CD4-positive, alpha-beta T cell treated with Interleukin-4 for 1 hour (primary cell): Measurements from ENCODE around the gene TK1.
"Not testable (repeated sequence)": the region's sequence is repeated elsewhere in the genome, so short reads cannot be mapped to it uniquely, and the experiment has no call there.

ENCODE experiments used
- DNase-seq, 2 donors: peaks; one replicate each; pipeline ENCODE4 v3.0.0-alpha.2; 2020 to 2022

Gene TK1

DNA sequence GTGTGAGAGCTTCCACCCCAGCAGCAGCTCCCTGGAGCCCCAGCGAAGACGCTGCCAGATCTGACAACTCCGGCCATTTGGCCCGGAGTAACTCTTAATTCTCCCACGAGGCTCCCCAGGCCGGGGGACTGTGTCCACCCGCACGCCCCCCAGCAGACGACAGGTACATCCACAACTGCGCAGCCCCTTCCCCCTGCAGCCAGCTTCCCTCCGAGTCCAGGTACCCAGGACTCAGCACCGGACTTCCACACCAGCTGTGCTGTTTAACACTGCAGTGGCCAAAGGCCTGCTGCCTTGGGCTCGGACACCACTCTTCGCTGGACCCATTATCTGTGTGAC is 11.2 kb downstream of the TK1 start:
- no peak for DNase-seq

GRCh38 chr17:78174870-78175642 is 11.8 kb downstream of the TK1 start:
- no peak for DNase-seq

DNA sequence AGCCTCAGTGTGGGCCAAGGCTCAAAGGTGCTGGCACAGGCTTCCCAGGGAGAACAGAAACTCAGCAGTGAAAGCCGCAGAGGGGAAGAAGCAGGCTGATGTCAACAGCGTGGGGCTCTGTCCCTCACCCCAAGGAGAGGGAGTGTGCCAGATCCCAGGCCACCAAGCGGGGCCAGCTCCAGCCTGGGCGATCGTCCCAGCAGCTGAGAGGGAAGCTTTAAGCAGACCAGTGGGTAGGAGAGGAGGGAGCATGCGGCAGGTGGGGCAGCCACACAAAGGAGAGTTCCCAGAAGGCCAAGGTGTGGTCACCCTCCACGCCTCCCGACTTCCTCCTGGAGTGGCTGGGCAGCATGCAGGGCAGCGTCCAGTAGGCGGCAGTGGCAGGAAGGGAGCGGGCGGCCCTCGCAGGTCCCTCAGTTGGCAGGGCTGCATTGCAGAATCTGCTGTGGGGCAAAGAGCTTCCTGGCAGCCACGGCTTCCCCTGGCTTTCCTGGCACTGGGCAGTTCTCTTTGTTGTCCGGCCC is 12.4 kb downstream of the TK1 start:
- peak in 1 of 2 donors; percentile 54 for DNase-seq

- peak; percentile 42 to 51 for DNase-seq
Measured at GRCh38 chr17:78173097-78173715, 13.6 kb downstream of the TK1 start.

DNA sequence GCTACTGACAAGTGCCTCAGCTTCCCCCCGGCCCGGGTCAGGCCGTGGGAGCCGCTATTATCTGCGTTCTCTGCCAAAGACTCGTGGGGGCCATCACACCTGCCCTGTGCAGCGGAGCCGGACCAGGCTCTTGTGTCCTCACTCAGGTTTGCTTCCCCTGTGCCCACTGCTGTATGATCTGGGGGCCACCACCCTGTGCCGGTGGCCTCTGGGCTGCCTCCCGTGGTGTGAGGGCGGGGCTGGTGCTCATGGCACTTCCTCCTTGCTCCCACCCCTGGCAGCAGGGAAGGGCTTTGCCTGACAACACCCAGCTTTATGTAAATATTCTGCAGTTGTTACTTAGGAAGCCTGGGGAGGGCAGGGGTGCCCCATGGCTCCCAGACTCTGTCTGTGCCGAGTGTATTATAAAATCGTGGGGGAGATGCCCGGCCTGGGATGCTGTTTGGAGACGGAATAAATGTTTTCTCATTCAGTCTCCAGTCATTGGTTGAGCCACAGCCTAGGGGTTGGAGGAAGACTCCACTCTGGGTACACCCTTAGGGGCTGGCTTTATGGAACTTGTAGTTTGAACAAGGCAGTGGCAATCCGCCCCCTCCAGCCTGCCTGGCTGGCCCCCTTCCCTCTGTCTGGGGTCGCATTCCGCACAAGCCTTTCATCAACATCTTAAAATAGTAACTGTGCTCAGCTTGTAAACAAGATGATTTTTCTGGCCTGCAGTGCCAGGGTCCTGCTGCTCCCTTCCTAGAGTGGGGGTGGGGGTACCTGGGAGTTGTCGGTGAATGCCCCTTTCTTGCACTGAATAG is 14.4 kb downstream of the TK1 start:
- peak in 1 of 2 donors; percentile 58 for DNase-seq

DNA sequence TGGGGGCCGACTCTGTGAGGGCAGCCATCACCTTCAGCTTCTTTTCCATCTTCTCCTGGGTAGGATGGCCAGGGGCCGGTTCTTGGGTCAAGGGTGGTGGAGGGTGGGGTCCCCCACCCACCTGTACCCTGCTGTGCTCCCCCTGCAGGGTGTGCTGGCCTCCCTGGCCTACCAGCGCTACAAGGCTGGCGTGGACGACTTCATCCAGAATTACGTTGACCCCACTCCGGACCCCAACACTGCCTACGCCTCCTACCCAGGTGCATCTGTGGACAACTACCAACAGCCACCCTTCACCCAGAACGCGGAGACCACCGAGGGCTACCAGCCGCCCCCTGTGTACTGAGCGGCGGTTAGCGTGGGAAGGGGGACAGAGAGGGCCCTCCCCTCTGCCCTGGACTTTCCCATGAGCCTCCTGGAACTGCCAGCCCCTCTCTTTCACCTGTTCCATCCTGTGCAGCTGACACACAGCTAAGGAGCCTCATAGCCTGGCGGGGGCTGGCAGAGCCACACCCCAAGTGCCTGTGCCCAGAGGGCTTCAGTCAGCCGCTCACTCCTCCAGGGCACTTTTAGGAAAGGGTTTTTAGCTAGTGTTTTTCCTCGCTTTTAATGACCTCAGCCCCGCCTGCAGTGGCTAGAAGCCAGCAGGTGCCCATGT is 15.1 kb downstream of the TK1 start:
- not testable (repeated sequence) for DNase-seq

DNA sequence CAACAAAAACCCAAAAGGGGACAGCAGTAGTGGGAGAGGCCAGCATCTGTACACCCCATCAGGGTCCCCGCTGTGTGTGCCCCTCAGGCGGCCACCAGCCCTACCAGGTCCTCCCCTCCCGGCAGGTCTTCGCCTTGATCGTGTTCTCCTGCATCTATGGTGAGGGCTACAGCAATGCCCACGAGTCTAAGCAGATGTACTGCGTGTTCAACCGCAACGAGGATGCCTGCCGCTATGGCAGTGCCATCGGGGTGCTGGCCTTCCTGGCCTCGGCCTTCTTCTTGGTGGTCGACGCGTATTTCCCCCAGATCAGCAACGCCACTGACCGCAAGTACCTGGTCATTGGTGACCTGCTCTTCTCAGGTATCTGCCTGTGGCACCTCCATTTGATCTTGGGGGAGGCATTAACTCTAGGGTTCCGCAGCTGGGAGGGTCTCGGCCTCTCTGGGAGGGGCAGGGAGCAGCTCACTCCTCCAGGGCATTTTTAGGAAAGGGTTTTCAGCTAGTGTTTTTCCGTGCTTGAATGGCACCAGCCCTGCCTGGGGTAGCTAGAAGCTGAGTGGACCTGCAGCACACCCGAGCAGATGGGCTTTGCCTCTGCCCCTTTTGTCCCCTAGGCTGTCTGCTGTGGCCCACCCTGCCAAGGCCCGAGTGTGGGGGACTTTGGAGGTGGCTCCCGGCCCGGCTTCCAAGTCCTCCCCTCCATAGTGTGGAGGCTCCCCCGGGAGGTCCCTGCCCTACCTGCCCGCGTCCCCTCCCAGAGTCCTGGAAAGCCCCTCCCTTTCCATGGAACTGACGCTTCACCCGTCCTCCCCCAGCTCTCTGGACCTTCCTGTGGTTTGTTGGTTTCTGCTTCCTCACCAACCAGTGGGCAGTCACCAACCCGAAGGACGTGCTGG is 15.9 kb downstream of the TK1 start:
- DNase-seq = peak in 1 of 2 donors; percentile 48

GRCh38 chr17:78168903-78169793 is 17.7 kb downstream of the TK1 start:
- DNase-seq = peak; percentile 69 to 74

DNA sequence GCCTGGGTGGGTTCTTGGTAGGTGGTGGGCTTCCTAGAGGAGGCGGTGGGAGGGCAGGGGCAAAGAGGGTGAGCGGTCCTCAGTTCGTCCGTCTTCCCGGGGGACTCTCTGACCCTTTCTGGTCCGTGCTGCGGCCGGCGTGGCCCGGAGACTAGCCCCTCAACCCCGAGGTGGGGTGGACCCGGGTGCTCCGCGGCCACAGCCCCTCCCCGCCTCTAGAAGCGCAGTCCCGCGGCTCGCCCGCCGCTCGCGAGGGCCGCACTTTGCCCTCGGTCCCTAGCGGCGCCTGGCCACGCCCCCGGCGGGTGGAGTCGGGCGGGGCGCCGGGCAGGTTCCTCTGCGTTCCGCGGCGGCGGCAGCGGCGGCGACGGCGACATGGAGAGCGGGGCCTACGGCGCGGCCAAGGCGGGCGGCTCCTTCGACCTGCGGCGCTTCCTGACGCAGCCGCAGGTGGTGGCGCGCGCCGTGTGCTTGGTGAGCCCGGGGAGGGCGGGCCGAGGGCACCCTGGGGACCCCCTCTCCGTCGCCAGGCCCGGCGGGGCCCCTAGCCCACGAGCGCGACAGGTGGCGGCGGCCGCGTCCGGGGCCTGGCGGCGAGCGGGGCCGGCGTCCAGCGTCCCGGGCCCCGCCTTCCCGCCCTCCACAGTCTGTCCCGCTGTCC is 18.5 kb downstream of the TK1 start, which contains the start of gene SYNGR2:
SYNGR2 (plus strand) TSS at position 340 of the 661 bp plus-strand sequence; CDS start at position 376, 36 bp downstream.
- peak; percentile 85 to 87 for DNase-seq

- no peak for DNase-seq
Measured at GRCh38 chr17:78166416-78166815, 20.4 kb downstream of the TK1 start.

DNA sequence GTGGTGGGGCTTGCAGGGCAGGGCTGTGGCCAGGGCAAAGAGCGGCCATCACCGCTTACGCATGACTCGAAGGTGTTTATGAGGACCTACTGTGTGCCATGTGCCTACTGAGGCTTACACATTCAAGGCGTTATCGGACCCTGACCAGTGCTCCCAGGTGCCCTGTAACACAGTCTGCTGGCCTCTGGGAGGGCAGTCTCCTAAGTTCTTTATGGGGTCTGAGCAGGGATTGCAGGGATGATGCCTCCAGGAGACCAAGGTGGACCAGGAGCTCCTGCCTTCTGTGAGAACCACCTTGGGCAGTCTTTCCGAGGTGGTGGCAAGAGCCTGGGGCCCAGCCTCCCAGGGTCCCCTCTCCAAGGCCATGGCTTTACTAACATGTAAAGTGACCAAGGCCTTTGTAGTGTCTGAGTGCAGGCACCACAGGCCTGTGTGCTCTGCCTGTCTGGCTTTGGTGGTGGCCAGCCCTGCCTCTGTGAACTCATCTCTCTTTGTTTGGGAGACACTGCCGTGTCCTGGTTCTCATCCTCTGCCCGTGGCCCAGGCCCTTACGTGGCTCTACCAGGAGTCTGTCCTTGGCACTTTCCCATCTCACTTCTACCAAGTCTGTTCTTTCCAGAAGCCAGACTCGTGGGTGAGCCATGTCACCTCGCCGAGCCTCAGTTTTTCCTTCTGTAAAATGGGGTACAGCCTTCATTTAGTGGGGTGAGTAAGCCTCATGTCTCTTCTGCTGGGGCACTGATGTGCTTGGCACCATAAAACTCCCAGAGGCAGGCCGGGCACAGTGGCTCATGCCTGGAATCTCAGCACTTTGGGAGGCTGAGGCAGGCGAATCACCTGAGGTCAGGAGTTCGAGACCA is 21.9 kb downstream of the TK1 start:
- DNase-seq = no peak

DNA sequence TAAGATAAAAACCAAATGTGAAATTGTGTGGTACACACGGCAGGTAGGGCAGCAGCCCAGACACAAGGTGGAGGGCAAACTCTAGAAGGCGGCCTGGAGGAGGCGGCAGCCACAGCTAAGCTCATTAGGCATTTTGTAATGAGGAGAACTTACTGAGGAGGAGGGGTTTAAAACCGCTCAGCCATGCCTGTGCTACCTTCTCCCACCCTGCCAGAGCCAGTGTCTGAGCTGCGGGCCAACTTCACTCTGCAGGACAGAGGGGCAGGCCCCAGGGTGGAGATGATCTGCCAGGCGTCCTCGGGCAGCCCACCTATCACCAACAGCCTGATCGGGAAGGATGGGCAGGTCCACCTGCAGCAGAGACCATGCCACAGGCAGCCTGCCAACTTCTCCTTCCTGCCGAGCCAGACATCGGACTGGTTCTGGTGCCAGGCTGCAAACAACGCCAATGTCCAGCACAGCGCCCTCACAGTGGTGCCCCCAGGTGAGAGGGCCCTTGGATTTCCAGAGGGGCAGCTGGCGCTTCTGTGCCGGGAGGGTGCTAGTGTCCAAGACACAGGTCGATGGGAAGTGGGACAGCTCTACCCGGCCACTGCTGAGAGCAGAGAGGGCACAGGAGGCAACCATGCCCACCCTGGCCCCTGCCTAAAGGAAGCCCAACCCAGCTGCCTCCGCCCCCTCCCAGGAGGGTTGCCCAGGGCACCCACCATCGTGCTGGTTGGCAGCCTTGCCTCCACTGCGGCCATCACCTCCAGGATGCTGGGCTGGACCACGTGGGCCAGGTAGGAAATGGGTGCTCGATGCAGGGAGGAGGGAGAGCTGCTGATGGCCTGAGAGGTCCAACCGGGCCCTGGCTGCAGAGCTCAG is 22.7 kb downstream of the TK1 start:
- no peak for DNase-seq

DNA sequence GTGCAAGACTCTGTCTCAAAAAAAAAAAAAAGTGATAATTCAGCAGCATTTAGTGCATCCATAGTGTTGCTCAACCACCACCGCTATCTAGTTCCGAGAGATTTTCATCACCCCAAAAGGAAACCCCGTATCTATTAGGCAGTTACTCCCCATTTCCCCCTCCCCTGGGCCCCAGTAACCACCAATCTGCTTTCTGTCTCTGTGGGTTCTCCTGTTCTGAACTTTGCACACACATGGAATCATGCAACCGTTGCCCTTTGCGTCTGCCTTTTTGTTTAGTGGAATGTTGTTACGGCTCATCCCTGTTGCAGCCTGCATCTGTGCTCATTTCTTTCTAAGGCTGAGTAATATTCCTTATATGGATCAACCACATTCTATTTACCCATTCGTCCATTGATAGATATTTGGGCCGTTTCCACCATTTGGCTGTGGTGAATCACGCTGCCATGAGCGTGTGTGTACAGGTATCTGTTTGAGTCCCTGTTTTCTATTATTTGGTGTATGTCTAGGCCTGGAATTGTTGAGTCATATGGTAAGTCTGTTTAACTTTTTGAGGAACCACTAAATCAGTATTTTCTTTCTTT is 27.2 kb downstream of the TK1 start:
- no peak for DNase-seq

GRCh38 chr17:78154903-78155811 is 31.7 kb downstream of the TK1 start:
- peak in 1 of 2 donors; percentile 80 for DNase-seq

GRCh38 chr17:78151514-78152008 is 35.3 kb downstream of the TK1 start:
- DNase-seq = no peak

DNA sequence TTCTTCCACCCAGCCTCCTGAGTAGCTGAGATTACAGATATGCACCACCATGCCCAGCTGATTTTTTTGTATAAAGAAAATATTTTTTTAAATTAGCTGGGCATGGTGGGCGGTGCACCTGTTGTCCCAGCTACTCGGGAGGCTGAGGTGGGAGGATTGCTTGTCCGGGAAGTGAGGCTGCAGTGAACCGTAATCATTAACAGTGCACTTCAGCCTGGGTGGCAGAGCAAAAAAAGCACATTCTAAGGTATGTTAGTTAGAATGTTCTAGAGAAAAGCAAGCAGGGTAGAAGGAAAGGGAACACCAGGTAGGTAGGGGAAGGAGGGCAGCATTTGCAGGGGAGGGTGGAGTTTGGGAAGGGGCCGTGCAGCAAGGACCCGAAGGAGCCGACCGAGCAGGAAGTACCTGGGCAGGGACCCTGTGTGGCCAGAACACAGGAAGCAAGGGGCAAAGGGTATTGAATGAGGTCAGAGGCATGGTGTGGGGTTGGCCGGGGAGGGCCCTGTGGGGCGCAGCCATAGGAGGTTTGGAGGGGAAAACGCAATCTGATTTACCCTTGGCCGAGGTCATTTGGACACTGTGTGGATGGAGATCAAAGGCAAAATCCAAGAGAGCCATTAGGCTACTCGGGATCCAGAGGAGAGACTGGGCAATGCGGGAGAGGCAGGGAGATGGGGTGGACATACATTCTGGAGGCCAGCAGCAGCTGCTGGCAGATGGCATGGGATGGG is 38.4 kb downstream of the TK1 start:
- DNase-seq = no peak
